Uterus (tissue), 4 donors: Measurements from ENCODE around the gene CELF2. TPM values are rescaled to one million over a fixed set of nuclear protein-coding genes. Genes with fewer than 3 reads are reported as not detected.

Experiments
- DNase-seq, 2 donors: peaks; one replicate each; pipeline ENCODE4 v3.0.0-alpha.2; 2019 to 2020
- H3K27ac ChIP-seq, 2 donors: fragments of 200-600 bp; sonication (generic); 1 replicate in 1 of 2; 2 replicates in 1 of 2; pipeline ENCODE4 v1.5.1; 2016 to 2018
- H3K27me3 ChIP-seq, 2 donors: fragments of 200-600 bp; sonication (generic); one replicate each; pipeline ENCODE4 v1.5.1; 2018 to 2019; ENCODE audit warnings: control low read depth in 1 of 2
- H3K36me3 ChIP-seq, 2 donors: fragments of 200-600 bp; sonication (generic); one replicate each; pipeline ENCODE4 v1.5.1; 2019; ENCODE audit warnings: control low read depth in 1 of 2
- H3K4me1 ChIP-seq, 2 donors: fragments of 200-600 bp; sonication (generic); one replicate each; pipeline ENCODE4 v1.5.1; 2018 to 2019; ENCODE audit warnings: control low read depth in 1 of 2
- H3K4me3 ChIP-seq, 2 donors: fragments of 200-600 bp; sonication (generic); 1 replicate in 1 of 2; 2 replicates in 1 of 2; pipeline ENCODE4 v1.5.1; 2018 to 2019; ENCODE audit warnings: mild to moderate bottlenecking in 1 of 2
- H3K9me3 ChIP-seq, 2 donors: fragments of 200-600 bp; sonication (generic); one replicate each; pipeline ENCODE4 v1.5.1; 2019; ENCODE audit warnings: control low read depth in 1 of 2
- POLR2A ChIP-seq, 2 donors: fragments of 450-650 bp; IDR thresholded peaks; one replicate each; pipeline ENCODE4 v1.6.1; 2016; ENCODE audit warnings: antibody characterized with exemption in 2 of 2, mild to moderate bottlenecking in 1 of 2, moderate library complexity in 1 of 2
- intact Hi-C: fragments of 100-400 bp; cut with DNase I; formaldehyde crosslinking; loops from one replicate; pipeline ENCODE4 v1.15.1; 2023; ENCODE audit warnings: low total_unique reads
- total RNA-seq, 4 donors: library from RNA; depleted of rRNA in 3 of 4; stranded (reverse); fragments of >200 nt in 3 of 4; gene quantifications; one replicate each; pipeline versions ENCODE4 v1.1.0 to v1.2.4, GENCODE V29; 2014 to 2023
- TF ChIP-seq, protein P1 (sequence below), 4 experiments: fragments of 200-600 bp in 2 of 4; fragments of 450-650 bp in 2 of 4; sonication (generic) in 2 of 4; IDR thresholded peaks; one replicate each; pipeline ENCODE4 v1.5.1; 2016 to 2019; ENCODE audit warnings: antibody characterized with exemption in 4 of 4, mild to moderate bottlenecking in 2 of 4, moderate library complexity in 1 of 4
- donor health status: DM: yes; HTN: yes; CAD: no.

The CELF2 gene
- total RNA-seq, 4 donors from 2014 or later, result 12.8 to 59.2 (median 44.0) TPM

DNA sequence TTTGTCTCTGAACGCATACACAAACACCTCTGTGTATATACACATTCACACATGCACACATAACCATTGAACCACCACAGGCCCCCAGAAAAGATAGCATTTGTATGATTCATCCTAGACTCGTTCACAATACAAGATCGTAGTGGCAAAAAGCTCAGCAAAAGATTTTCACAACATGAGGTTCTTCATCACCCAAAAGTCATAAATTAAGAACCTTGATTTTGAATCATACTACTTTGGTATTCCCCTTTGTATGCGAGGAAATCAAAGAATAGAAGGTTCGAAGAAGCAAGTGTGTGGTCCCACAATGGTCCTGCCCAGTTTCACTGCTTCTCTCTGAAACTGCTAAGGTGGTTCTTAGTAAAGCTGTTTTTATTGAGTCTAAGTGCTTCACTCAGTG, 200.7 kb downstream of the CELF2 start:
- TF ChIP-seq, protein P1, sequence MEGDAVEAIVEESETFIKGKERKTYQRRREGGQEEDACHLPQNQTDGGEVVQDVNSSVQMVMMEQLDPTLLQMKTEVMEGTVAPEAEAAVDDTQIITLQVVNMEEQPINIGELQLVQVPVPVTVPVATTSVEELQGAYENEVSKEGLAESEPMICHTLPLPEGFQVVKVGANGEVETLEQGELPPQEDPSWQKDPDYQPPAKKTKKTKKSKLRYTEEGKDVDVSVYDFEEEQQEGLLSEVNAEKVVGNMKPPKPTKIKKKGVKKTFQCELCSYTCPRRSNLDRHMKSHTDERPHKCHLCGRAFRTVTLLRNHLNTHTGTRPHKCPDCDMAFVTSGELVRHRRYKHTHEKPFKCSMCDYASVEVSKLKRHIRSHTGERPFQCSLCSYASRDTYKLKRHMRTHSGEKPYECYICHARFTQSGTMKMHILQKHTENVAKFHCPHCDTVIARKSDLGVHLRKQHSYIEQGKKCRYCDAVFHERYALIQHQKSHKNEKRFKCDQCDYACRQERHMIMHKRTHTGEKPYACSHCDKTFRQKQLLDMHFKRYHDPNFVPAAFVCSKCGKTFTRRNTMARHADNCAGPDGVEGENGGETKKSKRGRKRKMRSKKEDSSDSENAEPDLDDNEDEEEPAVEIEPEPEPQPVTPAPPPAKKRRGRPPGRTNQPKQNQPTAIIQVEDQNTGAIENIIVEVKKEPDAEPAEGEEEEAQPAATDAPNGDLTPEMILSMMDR (IDR thresholded peaks at IDR 0.05), result no peak
- TF ChIP-seq POLR2A (IDR thresholded peaks at IDR 0.05), result no peak
- DNase-seq, result no peak
- intact Hi-C loops, result no loop called here
- Histone ChIP-seq H3K36me3 (no peaks in the 10 kb centered on the region), H3K27ac (no peak overlapping the region), H3K4me3 (no peak overlapping the region), H3K9me3 (no peaks in the 10 kb centered on the region), H3K27me3 (no peaks in the 10 kb centered on the region), H3K4me1 (no peaks in the 10 kb centered on the region)

DNA sequence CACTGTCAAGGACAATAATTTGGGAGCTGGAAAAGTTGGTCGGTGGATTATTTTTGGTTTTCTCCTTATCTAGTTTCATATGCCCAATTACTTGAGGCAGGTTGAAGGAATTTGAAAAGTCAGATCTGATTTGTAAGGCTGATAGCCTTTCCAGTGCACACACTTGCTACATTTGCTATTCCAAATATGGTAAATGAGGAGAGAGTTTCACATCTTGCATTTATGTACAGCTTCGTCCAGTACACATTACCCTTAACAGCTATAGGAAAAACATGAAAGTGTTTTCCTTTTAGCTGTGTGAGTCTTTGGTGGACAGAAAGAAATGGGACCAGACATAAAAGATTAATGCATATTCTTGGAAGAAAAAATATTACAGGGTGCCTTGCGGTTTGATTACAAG, 201.8 kb downstream of the CELF2 start:
- Histone ChIP-seq H3K36me3 (no peaks in the 10 kb centered on the region), H3K4me1 (no peaks in the 10 kb centered on the region), H3K27me3 (no peaks in the 10 kb centered on the region), H3K27ac (no peak overlapping the region), H3K9me3 (no peaks in the 10 kb centered on the region), H3K4me3 (no peak overlapping the region)
- intact Hi-C loops, result no loop called here
- TF ChIP-seq, protein P1 (IDR thresholded peaks at IDR 0.05), result no peak
- TF ChIP-seq POLR2A (IDR thresholded peaks at IDR 0.05), result no peak
- DNase-seq, result no peak

DNA sequence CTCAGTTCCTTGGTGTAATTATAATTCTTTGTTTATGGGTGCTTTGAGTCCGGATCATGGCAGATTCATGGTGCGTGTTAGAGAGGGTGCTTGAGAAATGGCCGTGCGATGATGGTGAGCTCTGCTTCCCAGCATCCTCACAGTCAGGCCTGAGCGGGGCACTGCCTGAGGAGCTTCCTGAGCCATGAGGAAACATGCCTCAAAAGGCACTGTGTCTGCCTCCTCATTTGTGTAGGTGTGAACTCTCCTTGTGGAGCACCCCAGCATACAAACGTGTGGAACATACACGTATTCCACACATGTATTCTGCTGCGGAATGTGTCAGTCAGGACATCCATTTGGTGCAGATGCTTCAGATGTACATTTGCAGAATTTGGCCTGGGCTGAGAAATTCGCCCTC, 205.4 kb downstream of the CELF2 start:
- TF ChIP-seq POLR2A (IDR thresholded peaks at IDR 0.05), result no peak
- H3K9me3 ChIP-seq, result no peaks in the 10 kb centered on the region
- no peak overlapping the region for H3K4me3 ChIP-seq
- intact Hi-C loops, result no loop called here
- H3K4me1 ChIP-seq, result no peaks in the 10 kb centered on the region
- H3K27ac ChIP-seq, result no peak overlapping the region
- no peaks in the 10 kb centered on the region for H3K36me3 ChIP-seq
- no peak for DNase-seq
- no peaks in the 10 kb centered on the region for H3K27me3 ChIP-seq

DNA sequence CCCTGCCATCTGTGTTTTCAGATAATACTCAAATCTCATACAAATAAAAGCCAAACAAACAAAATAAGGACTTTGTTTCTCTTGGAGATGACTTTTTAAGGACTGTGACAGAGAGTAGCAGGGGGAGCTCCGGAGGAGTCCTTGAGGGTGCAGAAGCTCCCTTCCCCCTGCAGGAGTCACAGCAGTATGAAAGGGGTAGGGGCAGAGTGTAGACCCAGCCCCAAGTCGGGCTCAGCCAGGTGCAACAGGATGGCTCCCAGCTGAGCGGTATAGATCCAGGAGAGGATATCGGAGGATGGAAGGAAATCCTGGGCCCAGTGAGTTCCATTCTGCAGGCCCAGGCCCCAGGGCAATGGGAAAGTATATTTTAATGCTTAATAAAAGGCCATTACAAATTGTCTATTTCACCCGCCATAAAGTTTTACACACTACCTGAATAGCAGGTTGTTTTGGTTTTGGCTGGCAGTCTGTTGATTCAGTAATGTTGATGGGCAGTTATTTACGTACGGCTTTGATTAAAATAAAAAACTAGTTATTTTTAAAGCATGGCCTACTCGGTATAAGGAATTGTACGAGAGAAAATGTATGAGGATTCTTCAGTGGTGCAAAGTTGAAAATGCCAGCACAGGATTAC, 206.0 kb downstream of the CELF2 start:
- DNase-seq, result no peak
- Histone ChIP-seq H3K4me3 (no peak overlapping the region), H3K4me1 (no peaks in the 10 kb centered on the region), H3K27me3 (no peaks in the 10 kb centered on the region), H3K27ac (no peak overlapping the region), H3K9me3 (no peaks in the 10 kb centered on the region), H3K36me3 (no peaks in the 10 kb centered on the region)
- TF ChIP-seq, protein P1 (IDR thresholded peaks at IDR 0.05), result no peak
- TF ChIP-seq POLR2A (IDR thresholded peaks at IDR 0.05), result no peak
- intact Hi-C loops, result no loop called here

DNA sequence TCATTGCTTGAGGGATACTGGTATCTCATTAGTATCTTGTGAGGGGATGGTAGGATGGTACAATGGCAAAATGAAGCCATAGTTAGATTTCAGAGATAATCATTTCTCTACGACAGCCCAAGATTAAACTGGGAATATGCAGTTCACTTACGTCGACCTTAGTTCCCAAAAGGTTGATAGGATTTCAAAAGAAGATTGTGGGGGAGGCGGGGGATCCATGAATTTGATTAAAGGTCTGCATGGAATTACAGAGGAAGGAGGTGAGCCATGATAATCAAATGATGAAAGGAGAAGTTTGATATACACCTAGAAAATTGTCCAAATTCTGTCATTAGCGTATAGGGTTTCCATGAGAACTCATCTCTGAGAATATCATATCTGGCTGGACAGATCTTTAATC, 206.6 kb downstream of the CELF2 start:
- Histone ChIP-seq H3K4me1 (no peaks in the 10 kb centered on the region), H3K9me3 (no peaks in the 10 kb centered on the region), H3K4me3 (no peak overlapping the region), H3K27me3 (no peaks in the 10 kb centered on the region), H3K27ac (no peak overlapping the region), H3K36me3 (no peaks in the 10 kb centered on the region)
- DNase-seq, result no peak
- TF ChIP-seq, protein P1 (IDR thresholded peaks at IDR 0.05), result no peak
- no peak for TF ChIP-seq POLR2A (IDR thresholded peaks at IDR 0.05)
- intact Hi-C loops, result no loop called here
